Psoas muscle (tissue), 8 donors: Measurements from ENCODE around the gene CTSD. TPM values are rescaled to one million over a fixed set of nuclear protein-coding genes. Genes with fewer than 3 reads are reported as not detected.

Experiments
- ATAC-seq, 4 donors: fragments of 200-7000 bp; cut with Tn5 transposase; one replicate each; pipeline ENCODE4 v1.9.1; 2020; ENCODE audit warnings: moderate library complexity in 3 of 4, mild to moderate bottlenecking in 2 of 4
- DNase-seq, 2 donors: peaks; one replicate each; pipeline ENCODE4 v3.0.0-alpha.2; 2020
- H3K27ac ChIP-seq: fragments of 200-600 bp; one replicate; pipeline ENCODE4 v1.8.0; 2022
- H3K27me3 ChIP-seq, 3 donors: fragments of 200-600 bp in 1 of 3; one replicate each; pipeline versions ENCODE4 v1.6.1 to v1.8.0; 2013 to 2022; ENCODE audit warnings: low read length in 2 of 3, mild to moderate bottlenecking in 2 of 3, moderate library complexity in 1 of 3; ENCODE audit not compliant: insufficient read depth in 3 of 3
- H3K36me3 ChIP-seq, 2 donors: fragments of 200-600 bp in 1 of 2; one replicate each; pipeline versions ENCODE4 v1.6.1 to v1.8.0; 2013 to 2022; ENCODE audit warnings: low read depth in 1 of 2, mild to moderate bottlenecking in 1 of 2, moderate library complexity in 1 of 2; ENCODE audit not compliant: insufficient read depth in 1 of 2
- H3K4me1 ChIP-seq: fragments of 200-600 bp; one replicate; pipeline ENCODE4 v1.8.0; 2022
- H3K4me3 ChIP-seq: fragments of 200-600 bp; one replicate; pipeline ENCODE4 v1.8.0; 2022; ENCODE audit warnings: mild to moderate bottlenecking
- H3K9me3 ChIP-seq: fragments of 200-600 bp; one replicate; pipeline ENCODE4 v1.8.0; 2022
- WGBS, 3 donors: extraction: QIAGEN DNeasy Blood & Tissue Kit; methylation state at CpG; one replicate each; pipeline versions ENCODE4 v1.1.6 to v1.1.7; 2013; 5-methylcytosine and 5-hydroxymethylcytosine counted together
- intact Hi-C, 2 donors: fragments of 100-400 bp; cut with DNase I; formaldehyde crosslinking; loops; one replicate each; pipeline versions ENCODE4 v1.11.0 to v1.14.2; 2022
- polyA plus RNA-seq, 3 donors: library from polyadenylated mRNA; stranded (reverse); fragments of 200-250 nt; gene quantifications; one replicate each; pipeline ENCODE4 v1.2.3, GENCODE V29; 2013
- total RNA-seq, 4 donors: library from RNA; stranded (reverse); fragmentation: NEBNext Ultra II Directional in 2 of 4; extraction: Animal tissue kit (Norgen Biotek cat#: 25700) in 2 of 4; gene quantifications; one replicate each; pipeline versions ENCODE4 v1.2.1 to v1.2.4, GENCODE V29; 2021 to 2023
- TF ChIP-seq, protein P1 (sequence below): fragments of 200-600 bp; IDR thresholded peaks from one replicate; pipeline ENCODE4 v1.8.0; 2022; ENCODE audit warnings: antibody characterized with exemption
- donor health status: healthy with polysubstance abuse.
- donor health status: DM: no; HTN: no; CAD: no; lungs with moderate emphysema.
- donor health status: Bipolar disorder and iron deficiency.
- donor health status: healthy.
- donor health status: DM: yes; HTN: yes; CAD: no.
- donor health status: DM: no; HTN: no; CAD: no.
- donor health status: DM: no; HTN: no; CAD: no.
- donor health status: DM: yes; HTN: yes; CAD: no.

Gene CTSD
- total and polyA plus RNA-seq, 7 donors, result 343 to 1,317 (median 680) TPM

DNA sequence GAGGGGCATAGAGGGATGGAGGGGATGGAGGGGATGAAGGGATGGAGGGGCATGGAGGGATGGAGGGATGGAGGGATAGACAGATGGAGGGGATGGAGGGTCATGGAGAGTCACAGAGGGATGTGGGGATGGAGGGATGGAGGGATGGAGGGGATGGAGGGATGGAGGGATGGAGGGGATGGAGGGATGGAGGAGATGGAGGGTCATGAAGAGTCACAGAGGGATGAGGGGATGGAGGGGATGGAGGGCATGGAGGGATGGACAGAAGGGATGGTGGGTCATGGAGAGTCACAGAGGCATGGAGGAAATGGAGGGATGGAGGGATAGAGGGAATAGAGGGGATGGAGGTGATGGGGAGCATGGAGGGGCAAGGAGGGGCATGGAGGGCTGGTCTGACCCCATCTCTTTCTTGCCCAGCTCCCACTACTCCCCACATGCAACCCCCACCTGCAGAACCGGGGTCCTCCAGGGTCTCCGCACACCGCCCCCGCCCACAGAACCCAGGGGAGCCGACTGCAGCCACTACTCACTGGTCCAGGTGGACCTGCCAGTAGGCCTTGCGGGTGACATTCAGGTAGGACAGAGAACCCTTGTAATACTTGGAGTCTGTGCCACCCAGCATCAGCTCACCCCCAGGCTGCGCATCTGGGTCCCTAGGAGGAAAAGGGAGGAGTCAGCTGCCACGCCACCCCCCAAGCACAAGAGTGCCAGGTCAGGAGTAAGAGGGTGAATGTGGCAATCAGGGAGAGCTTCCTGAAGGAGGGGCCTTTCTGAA is 9.2 kb downstream of the CTSD start:
- ATAC-seq, result no peak
- 93 to 97% (median 94%) methylated on average over 7 to 8 of the region's 8 CpGs for WGBS, 3 donors
- Histone ChIP-seq H3K27me3 (no peaks in the 10 kb centered on the region), H3K4me3 (no peak overlapping the region), H3K27ac (no peak overlapping the region), H3K36me3 (peaks cover 4 to 68% of the 10 kb centered on the region in 2 donors), H3K9me3 (no peaks in the 10 kb centered on the region), H3K4me1 (peaks cover 81% of the 10 kb centered on the region)
- intact Hi-C loops, result no loop called here
- DNase-seq, result peak in 1 of 2 donors; percentile 41
- TF ChIP-seq, protein P1, sequence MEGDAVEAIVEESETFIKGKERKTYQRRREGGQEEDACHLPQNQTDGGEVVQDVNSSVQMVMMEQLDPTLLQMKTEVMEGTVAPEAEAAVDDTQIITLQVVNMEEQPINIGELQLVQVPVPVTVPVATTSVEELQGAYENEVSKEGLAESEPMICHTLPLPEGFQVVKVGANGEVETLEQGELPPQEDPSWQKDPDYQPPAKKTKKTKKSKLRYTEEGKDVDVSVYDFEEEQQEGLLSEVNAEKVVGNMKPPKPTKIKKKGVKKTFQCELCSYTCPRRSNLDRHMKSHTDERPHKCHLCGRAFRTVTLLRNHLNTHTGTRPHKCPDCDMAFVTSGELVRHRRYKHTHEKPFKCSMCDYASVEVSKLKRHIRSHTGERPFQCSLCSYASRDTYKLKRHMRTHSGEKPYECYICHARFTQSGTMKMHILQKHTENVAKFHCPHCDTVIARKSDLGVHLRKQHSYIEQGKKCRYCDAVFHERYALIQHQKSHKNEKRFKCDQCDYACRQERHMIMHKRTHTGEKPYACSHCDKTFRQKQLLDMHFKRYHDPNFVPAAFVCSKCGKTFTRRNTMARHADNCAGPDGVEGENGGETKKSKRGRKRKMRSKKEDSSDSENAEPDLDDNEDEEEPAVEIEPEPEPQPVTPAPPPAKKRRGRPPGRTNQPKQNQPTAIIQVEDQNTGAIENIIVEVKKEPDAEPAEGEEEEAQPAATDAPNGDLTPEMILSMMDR, result no peak

DNA sequence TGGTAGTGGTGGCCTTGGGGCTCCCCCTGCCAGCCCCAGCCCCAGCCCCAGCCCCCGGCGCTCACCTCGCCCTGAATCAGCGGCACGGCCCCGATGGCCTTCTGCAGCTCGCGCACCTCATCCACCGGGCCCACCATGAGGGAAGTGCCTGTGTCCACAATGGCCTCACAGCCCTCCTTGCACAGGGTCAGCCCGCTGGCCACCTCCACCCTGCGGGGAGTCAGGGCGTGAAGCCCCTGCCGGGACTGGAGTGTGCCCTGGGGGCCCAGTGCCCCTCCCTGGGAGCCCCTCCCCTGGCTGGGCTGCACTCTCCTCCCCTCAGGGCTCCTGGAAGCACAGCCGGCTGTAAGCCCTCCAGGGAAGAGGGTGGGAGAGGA is 9.8 kb downstream of the CTSD start:
- ATAC-seq, result no peak
- Histone ChIP-seq H3K9me3 (no peaks in the 10 kb centered on the region), H3K27me3 (no peaks in the 10 kb centered on the region), H3K4me1 (peaks cover 80% of the 10 kb centered on the region), H3K36me3 (peaks cover 4 to 62% of the 10 kb centered on the region in 2 donors), H3K27ac (no peak overlapping the region), H3K4me3 (no peak overlapping the region)
- WGBS, 3 donors, result 81 to 92% (median 91%) methylated on average over 11 to 14 of the region's 14 CpGs
- TF ChIP-seq, protein P1, result no peak
- intact Hi-C loops, result no loop called here
- DNase-seq, result peak in 1 of 2 donors; percentile 46

DNA sequence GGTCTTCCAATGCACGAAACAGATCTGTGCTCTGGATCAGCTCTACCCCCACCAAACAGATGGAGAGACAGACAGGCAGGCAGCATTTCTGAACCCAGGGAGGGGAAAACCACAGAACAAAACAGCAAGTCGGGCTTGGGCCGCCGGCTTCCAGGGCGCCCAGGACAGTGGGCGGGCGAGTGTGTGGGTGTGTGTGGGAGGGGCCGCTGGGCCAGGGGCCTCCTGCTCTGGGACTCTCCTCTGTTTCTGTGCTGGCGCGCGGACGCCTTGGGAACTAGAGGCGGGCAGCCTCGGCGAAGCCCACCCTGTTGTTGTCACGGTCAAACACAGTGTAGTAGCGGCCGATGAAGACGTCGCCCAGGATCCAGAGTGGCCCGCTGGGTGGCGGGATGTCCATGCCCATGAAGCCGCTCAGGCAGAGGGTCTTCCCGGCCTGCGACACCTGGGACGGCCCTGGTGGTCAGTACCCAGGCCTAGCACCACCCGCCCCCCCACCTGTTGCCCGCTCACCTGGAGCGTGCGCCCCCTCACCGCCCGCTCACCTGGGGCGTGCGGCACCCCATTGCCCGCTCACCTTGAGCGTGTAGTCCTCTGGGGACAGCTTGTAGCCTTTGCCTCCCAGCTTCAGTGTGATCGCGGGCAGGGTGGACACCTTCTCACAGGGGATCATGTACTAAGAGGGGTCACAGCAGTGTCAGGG is 10.3 kb downstream of the CTSD start:
- Histone ChIP-seq H3K27me3 (no peaks in the 10 kb centered on the region), H3K9me3 (no peaks in the 10 kb centered on the region), H3K4me1 (peaks cover 75% of the 10 kb centered on the region), H3K36me3 (peaks cover 4 to 57% of the 10 kb centered on the region in 2 donors), H3K4me3 (no peak overlapping the region), H3K27ac (peak overlapping the region; percentile 79)
- intact Hi-C loops, result no loop called here
- TF ChIP-seq, protein P1, result no peak
- WGBS, 3 donors, result 91 to 94% (median 93%) methylated on average over 27 to 38 of the region's 38 CpGs
- no peak for ATAC-seq
- DNase-seq, result peak in 1 of 2 donors; percentile 51

DNA sequence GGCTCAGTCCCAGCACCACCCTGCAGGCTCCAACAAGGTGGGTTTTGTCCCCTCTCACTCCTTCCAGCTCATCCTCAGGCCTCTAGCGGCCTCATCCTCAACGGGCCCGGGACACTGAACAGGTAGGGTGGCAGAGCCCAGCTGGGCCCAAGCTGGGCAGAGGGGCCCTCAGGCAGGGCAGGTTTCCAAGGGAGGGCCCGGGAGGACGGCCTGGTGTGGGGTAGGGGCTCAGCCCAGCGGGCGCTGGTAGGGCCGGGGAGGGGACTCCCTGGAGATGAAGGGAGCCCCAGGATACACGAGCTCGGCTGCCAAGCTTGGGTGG is 10.9 kb downstream of the CTSD start:
- Histone ChIP-seq H3K27me3 (no peaks in the 10 kb centered on the region), H3K4me3 (no peak overlapping the region), H3K27ac (peak overlapping the region; percentile 79), H3K9me3 (no peaks in the 10 kb centered on the region), H3K4me1 (peaks cover 72% of the 10 kb centered on the region), H3K36me3 (peaks cover 4 to 53% of the 10 kb centered on the region in 2 donors)
- ATAC-seq, result no peak
- peak in 1 of 2 donors; percentile 45 for DNase-seq
- WGBS, 3 donors, result 85 to 98% (median 86%) methylated on average over 10 of the region's 10 CpGs
- intact Hi-C loops, result no loop called here
- TF ChIP-seq, protein P1, result no peak
